Cardiac muscle cell (in vitro differentiated cells and primary cell): ENCODE results near the gene OPN4. TPM values are rescaled to one million over a fixed set of nuclear protein-coding genes. Genes with fewer than 3 reads are reported as not detected.

Experiments
- DNase-seq, 2 donors: peaks; one replicate each; pipeline versions ENCODE4 v3.0.0 to v3.0.0-alpha.2; 2010 to 2017; ENCODE audit warnings: low read depth in 1 of 2, low spot score in 1 of 2
- H3K27ac ChIP-seq: fragments of 200-600 bp; sonication (generic); 2 replicates; pipeline ENCODE4 v1.5.1; 2016
- H3K27me3 ChIP-seq: fragments of 200-600 bp; sonication (generic); 2 replicates; pipeline ENCODE4 v1.6.0; 2016; ENCODE audit warnings: control low read depth
- H3K36me3 ChIP-seq: fragments of 200-600 bp; sonication (generic); 2 replicates; pipeline ENCODE4 v1.5.1; 2016; ENCODE audit warnings: control low read depth
- H3K4me1 ChIP-seq: fragments of 200-600 bp; sonication (generic); 2 replicates; pipeline ENCODE4 v1.8.1; 2017; ENCODE audit warnings: low read depth, mild to moderate bottlenecking, mixed run types
- H3K4me3 ChIP-seq: fragments of 200-600 bp; sonication (generic); 2 replicates; pipeline ENCODE4 v1.5.1; 2016; ENCODE audit warnings: mild to moderate bottlenecking
- H3K9me3 ChIP-seq: fragments of 200-600 bp; sonication (generic); 2 replicates; pipeline ENCODE4 v1.5.1; 2017; ENCODE audit warnings: low read depth, mild to moderate bottlenecking, control low read depth
- CTCF ChIP-seq: IDR thresholded peaks from 2 replicates; pipeline ENCODE4 v1.5.1; 2012; ENCODE audit warnings: low read depth, mild to moderate bottlenecking, low read length
- polyA plus RNA-seq: library from polyadenylated mRNA; unstranded; fragments of >200 nt; fragmentation: Nextera tagmentation; extraction: Ambion mirVana; gene quantifications from 2 replicates; pipeline ENCODE4 v1.2.1, GENCODE V29; 2016
- total RNA-seq: library from RNA; depleted of rRNA; stranded (reverse); fragments of >200 nt; gene quantifications from 2 replicates; pipeline ENCODE4 v1.2.3, GENCODE V29; 2016

Gene OPN4
- total and polyA plus RNA-seq, 2 experiments from 2014 or later = 0.18 TPM; not detected in 1

- Histone ChIP-seq H3K27ac (peak overlapping the region; percentile 92), H3K36me3 (peaks cover 38% of the 10 kb centered on the region), H3K27me3 (no peaks in the 10 kb centered on the region), H3K9me3 (no peaks in the 10 kb centered on the region), H3K4me1 (peaks cover 43% of the 10 kb centered on the region), H3K4me3 (no peak overlapping the region)
- DNase-seq = no peak
- TF ChIP-seq CTCF = no peak
Measured at GRCh38 chr10:86692664-86693063, 38.3 kb downstream of the OPN4 start.

- no peak for TF ChIP-seq CTCF
- no peaks in the 10 kb centered on the region for H3K27me3 ChIP-seq
- peaks cover 44% of the 10 kb centered on the region for H3K36me3 ChIP-seq
- H3K4me3 ChIP-seq = no peak overlapping the region
- no peaks in the 10 kb centered on the region for H3K9me3 ChIP-seq
- peaks cover 37% of the 10 kb centered on the region for H3K4me1 ChIP-seq
- DNase-seq = no peak
- H3K27ac ChIP-seq = peak overlapping the region; percentile 92
Measured at GRCh38 chr10:86693275-86693674, 38.9 kb downstream of the OPN4 start.

- Histone ChIP-seq H3K4me3 (no peak overlapping the region), H3K9me3 (no peaks in the 10 kb centered on the region), H3K36me3 (peaks cover 50% of the 10 kb centered on the region), H3K27ac (peak overlapping the region; percentile 92), H3K4me1 (peaks cover 31% of the 10 kb centered on the region), H3K27me3 (no peaks in the 10 kb centered on the region)
- peak in 1 of 2 donors; percentile 73 for DNase-seq
- TF ChIP-seq CTCF = peak; percentile 83
Measured at GRCh38 chr10:86693721-86694369, 39.5 kb downstream of the OPN4 start.

GRCh38 chr10:86698207-86698940, 44.0 kb downstream of the OPN4 start:
- DNase-seq = no peak
- TF ChIP-seq CTCF = no peak
- H3K27me3 ChIP-seq = no peaks in the 10 kb centered on the region
- no peaks in the 10 kb centered on the region for H3K9me3 ChIP-seq
- peaks cover 85% of the 10 kb centered on the region for H3K36me3 ChIP-seq
- peaks cover 5% of the 10 kb centered on the region for H3K4me1 ChIP-seq
- H3K27ac ChIP-seq = peak overlapping the region; percentile 77
- H3K4me3 ChIP-seq = no peak overlapping the region

GRCh38 chr10:86699125-86699524, 44.8 kb downstream of the OPN4 start:
- DNase-seq = no peak
- no peaks in the 10 kb centered on the region for H3K27me3 ChIP-seq
- no peaks in the 10 kb centered on the region for H3K4me1 ChIP-seq
- H3K27ac ChIP-seq = peak overlapping the region; percentile 77
- peaks cover 89% of the 10 kb centered on the region for H3K36me3 ChIP-seq
- H3K9me3 ChIP-seq = no peaks in the 10 kb centered on the region
- no peak overlapping the region for H3K4me3 ChIP-seq
- TF ChIP-seq CTCF = no peak
